Gastroesophageal sphincter (tissue), 4 donors: ENCODE results near the gene PRKN. TPM values are rescaled to one million over a fixed set of nuclear protein-coding genes. Genes with fewer than 3 reads are reported as not detected.
"Not testable (repeated sequence)": the region's sequence is repeated elsewhere in the genome, so short reads cannot be mapped to it uniquely, and the experiment has no call there.

Experiments
- ATAC-seq: fragments of 150-250 bp; one replicate; pipeline ENCODE4 v1.9.1; 2016; ENCODE audit warnings: mild to moderate bottlenecking, moderate library complexity
- H3K27ac ChIP-seq, 4 donors: fragments of 200-600 bp; sonication (generic) in 3 of 4; 1 replicate in 3 of 4; 2 replicates in 1 of 4; pipeline ENCODE4 v1.5.1; 2016 to 2019
- H3K27me3 ChIP-seq: fragments of 200-600 bp; sonication (generic); one replicate; pipeline ENCODE4 v1.5.1; 2019
- H3K36me3 ChIP-seq, 2 donors: fragments of 200-600 bp; sonication (generic); one replicate each; pipeline ENCODE4 v1.5.1; 2019; ENCODE audit warnings: control low read depth in 1 of 2
- H3K4me1 ChIP-seq, 3 donors: fragments of 200-600 bp; sonication (generic); 1 replicate in 2 of 3; 2 replicates in 1 of 3; pipeline ENCODE4 v1.5.1; 2016 to 2019; ENCODE audit warnings: control low read depth in 2 of 3
- H3K4me3 ChIP-seq, 2 donors: fragments of 200-600 bp; sonication (generic); one replicate each; pipeline ENCODE4 v1.5.1; 2019; ENCODE audit warnings: mild to moderate bottlenecking in 1 of 2, moderate library complexity in 1 of 2
- H3K9me3 ChIP-seq, 3 donors: fragments of 200-600 bp; sonication (generic); one replicate each; pipeline ENCODE4 v1.5.1; 2017 to 2019; ENCODE audit warnings: control low read depth in 2 of 3
- EP300 ChIP-seq: sonication (generic); formaldehyde crosslinking; IDR thresholded peaks from one replicate; pipeline ENCODE4 v1.6.1; 2017; ENCODE audit warnings: antibody characterized with exemption, mild to moderate bottlenecking
- POLR2A ChIP-seq, 2 donors: fragments of 450-650 bp; IDR thresholded peaks; one replicate each; pipeline ENCODE4 v1.6.1; 2017; ENCODE audit warnings: antibody characterized with exemption in 2 of 2, mild to moderate bottlenecking in 2 of 2, moderate library complexity in 1 of 2
- POLR2AphosphoS5 ChIP-seq: sonication (generic); formaldehyde crosslinking; IDR thresholded peaks from one replicate; pipeline ENCODE4 v1.6.1; 2017; ENCODE audit warnings: antibody characterized with exemption
- WGBS, 2 donors: methylation state at CpG; one replicate each; pipeline ENCODE4 v1.1.5; 2018; ENCODE audit warnings: low coverage in 1 of 2; 5-methylcytosine and 5-hydroxymethylcytosine counted together
- total RNA-seq, 4 donors: library from RNA; depleted of rRNA; stranded (reverse); fragments of >200 nt; gene quantifications; one replicate each; pipeline ENCODE4 v1.1.0, GENCODE V29; 2016
- TF ChIP-seq, protein P1 (sequence below), 4 experiments: fragments of 200-600 bp in 2 of 4; fragments of 450-650 bp in 2 of 4; sonication (generic) in 1 of 4; IDR thresholded peaks; one replicate each; pipeline ENCODE4 v1.5.1; 2017 to 2019; ENCODE audit warnings: antibody characterized with exemption in 4 of 4, mild to moderate bottlenecking in 2 of 4, moderate library complexity in 2 of 4

The PRKN gene
- total RNA-seq, 4 donors from 2014 or later: 8.4 to 58.6 (median 25.8) TPM

DNA sequence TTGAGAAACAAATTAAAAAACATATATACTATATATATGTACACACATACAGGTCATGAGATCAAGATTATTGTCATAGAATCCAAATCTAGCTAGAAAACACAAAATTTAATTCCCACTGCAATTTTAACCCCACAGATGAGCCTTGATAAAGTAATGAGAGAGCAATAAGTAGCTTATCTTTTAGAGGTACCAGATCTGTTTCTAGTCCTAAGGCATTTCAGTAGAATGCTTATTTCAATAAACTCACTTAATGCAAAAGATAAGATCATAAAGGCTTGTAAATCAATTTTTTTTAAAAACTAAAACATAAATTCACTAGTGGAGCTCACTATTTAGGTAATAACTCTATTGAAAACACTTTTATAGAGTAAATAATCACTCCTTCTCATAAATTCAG is 47.2 kb downstream of the PRKN start:
- Histone ChIP-seq H3K27ac (no peak overlapping the region), H3K27me3 (no peaks in the 10 kb centered on the region), H3K9me3 (no peaks in the 10 kb centered on the region), H3K4me1 (peaks cover 2 to 8% (median 4%) of the 10 kb centered on the region in 3 donors), H3K4me3 (no peak overlapping the region), H3K36me3 (no peaks in the 10 kb centered on the region)
- ATAC-seq: no peak
- TF ChIP-seq, protein P1, sequence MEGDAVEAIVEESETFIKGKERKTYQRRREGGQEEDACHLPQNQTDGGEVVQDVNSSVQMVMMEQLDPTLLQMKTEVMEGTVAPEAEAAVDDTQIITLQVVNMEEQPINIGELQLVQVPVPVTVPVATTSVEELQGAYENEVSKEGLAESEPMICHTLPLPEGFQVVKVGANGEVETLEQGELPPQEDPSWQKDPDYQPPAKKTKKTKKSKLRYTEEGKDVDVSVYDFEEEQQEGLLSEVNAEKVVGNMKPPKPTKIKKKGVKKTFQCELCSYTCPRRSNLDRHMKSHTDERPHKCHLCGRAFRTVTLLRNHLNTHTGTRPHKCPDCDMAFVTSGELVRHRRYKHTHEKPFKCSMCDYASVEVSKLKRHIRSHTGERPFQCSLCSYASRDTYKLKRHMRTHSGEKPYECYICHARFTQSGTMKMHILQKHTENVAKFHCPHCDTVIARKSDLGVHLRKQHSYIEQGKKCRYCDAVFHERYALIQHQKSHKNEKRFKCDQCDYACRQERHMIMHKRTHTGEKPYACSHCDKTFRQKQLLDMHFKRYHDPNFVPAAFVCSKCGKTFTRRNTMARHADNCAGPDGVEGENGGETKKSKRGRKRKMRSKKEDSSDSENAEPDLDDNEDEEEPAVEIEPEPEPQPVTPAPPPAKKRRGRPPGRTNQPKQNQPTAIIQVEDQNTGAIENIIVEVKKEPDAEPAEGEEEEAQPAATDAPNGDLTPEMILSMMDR (IDR thresholded peaks at IDR 0.05): no peak
- TF ChIP-seq POLR2AphosphoS5: no peak
- TF ChIP-seq EP300: no peak
- TF ChIP-seq POLR2A (IDR thresholded peaks at IDR 0.05): no peak

DNA sequence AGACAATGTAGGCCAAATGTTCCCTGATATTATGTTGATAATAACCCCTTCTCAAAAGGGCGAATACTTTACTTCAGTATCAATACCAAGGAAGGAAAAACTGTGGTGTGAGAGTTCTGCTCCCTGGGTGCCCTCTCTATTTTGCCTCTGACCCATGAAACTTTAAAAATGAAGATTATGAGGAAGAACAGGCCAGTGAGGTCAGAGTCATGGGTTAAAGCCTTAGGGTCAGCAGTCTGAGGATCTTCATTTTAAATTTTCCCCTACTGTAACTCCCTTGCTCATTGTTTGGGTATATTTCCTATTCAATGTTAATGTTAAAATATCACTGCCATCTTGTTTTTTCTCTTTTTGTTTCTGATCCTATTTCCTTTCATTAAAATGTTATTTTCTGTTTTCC is 47.9 kb downstream of the PRKN start:
- no peaks in the 10 kb centered on the region for H3K27me3 ChIP-seq
- no peak overlapping the region for H3K4me3 ChIP-seq
- peaks cover 2 to 8% (median 4%) of the 10 kb centered on the region in 3 donors for H3K4me1 ChIP-seq
- H3K36me3 ChIP-seq: no peaks in the 10 kb centered on the region
- H3K27ac ChIP-seq: no peak overlapping the region
- WGBS, 2 donors: 94 to 100% methylated on average over 1 of the region's 1 CpG
- TF ChIP-seq EP300 (no peak), POLR2A (IDR thresholded peaks at IDR 0.05) (no peak), POLR2AphosphoS5 (no peak)
- TF ChIP-seq, protein P1 (IDR thresholded peaks at IDR 0.05): no peak
- ATAC-seq: no peak
- H3K9me3 ChIP-seq: no peaks in the 10 kb centered on the region

DNA sequence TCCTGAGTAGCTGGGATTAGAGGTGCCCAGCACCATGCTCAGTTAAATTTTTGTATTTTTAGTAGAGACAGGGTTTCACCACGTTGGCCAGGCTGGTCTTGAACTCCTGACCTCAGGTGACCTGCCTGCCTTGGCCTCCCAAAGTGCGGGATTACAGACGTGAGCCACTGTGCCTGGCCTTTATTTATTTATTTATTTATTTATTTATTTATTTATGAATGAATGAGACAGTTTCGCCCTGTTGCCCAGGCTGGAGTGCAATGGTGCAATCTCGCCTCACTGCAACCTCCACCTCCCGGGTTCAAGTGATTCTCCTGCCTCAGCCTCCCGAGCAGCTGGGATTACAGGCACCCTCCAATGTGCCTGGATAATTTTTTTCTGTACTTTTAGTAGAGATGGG is 48.7 kb downstream of the PRKN start:
- H3K27ac ChIP-seq, ATAC-seq, H3K27me3 ChIP-seq, H3K9me3 ChIP-seq, H3K36me3 ChIP-seq, H3K4me3 ChIP-seq, H3K4me1 ChIP-seq: not testable (repeated sequence)
- 85 to 94% methylated on average over 4 to 7 of the region's 7 CpGs for WGBS, 2 donors

DNA sequence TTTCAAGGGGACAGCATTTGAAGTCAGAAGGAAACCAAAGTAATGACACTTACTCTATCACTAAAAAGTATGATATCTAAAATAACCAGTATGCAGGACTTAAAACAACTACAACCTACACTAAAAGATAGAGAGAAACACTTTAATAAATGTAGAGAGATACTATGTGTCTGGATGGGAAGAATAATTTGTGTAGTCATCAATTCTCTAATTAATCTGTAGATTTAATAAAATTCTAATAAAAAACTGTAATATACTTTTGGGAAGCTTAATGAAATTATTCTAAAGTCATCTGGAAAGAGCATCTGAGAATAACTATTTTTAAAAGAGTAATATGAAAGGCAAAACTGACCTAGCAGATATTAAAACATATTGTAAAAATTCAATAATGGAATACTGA is 52.1 kb downstream of the PRKN start:
- ATAC-seq: no peak
- Histone ChIP-seq H3K9me3 (no peaks in the 10 kb centered on the region), H3K4me1 (no peaks in the 10 kb centered on the region), H3K4me3 (no peak overlapping the region), H3K27ac (no peak overlapping the region), H3K27me3 (no peaks in the 10 kb centered on the region), H3K36me3 (no peaks in the 10 kb centered on the region)
- no peak for TF ChIP-seq EP300
- TF ChIP-seq, protein P1 (IDR thresholded peaks at IDR 0.05): no peak
- TF ChIP-seq POLR2AphosphoS5: no peak
- no peak for TF ChIP-seq POLR2A (IDR thresholded peaks at IDR 0.05)

DNA sequence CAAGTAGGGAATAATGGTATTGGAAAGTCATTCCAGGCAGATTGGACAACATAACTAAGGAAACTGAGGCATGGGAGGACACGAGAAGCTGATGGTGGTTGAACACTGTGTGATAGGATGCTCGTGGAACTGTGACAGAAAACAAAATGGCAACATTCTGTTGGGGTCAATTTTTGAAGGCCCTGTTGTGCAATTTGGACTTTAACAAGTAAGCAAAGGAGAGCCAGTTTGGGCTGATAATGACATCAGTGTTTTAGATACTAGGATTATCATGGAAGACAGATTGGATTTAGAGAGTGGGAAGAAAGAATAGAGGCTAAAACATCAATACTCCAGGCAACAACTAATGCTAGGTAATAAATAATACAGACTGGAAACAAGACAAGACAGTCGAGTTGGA is 53.1 kb downstream of the PRKN start:
- no peaks in the 10 kb centered on the region for H3K36me3 ChIP-seq
- no peak overlapping the region for H3K27ac ChIP-seq
- H3K4me3 ChIP-seq: no peak overlapping the region
- no peaks in the 10 kb centered on the region for H3K9me3 ChIP-seq
- H3K27me3 ChIP-seq: no peaks in the 10 kb centered on the region
- TF ChIP-seq EP300 (no peak), POLR2AphosphoS5 (no peak), POLR2A (IDR thresholded peaks at IDR 0.05) (no peak)
- TF ChIP-seq, protein P1 (IDR thresholded peaks at IDR 0.05): no peak
- WGBS, 2 donors: 80 to 90% methylated on average over 2 to 3 of the region's 3 CpGs
- no peaks in the 10 kb centered on the region for H3K4me1 ChIP-seq
- no peak for ATAC-seq
